DMS53 treated with DMSO at 0.1 percent for 48 hours (cell line): ENCODE measurements around the gene USP5.
"Not testable (repeated sequence)": the region's sequence is repeated elsewhere in the genome, so short reads cannot be mapped to it uniquely, and the experiment has no call there.

Source experiments
- DNase-seq: peaks from one replicate; lab custom pipeline; 2025; ENCODE audit not compliant: unreplicated experiment; lab: John Stamatoyannopoulos, UW

The USP5 gene

DNA sequence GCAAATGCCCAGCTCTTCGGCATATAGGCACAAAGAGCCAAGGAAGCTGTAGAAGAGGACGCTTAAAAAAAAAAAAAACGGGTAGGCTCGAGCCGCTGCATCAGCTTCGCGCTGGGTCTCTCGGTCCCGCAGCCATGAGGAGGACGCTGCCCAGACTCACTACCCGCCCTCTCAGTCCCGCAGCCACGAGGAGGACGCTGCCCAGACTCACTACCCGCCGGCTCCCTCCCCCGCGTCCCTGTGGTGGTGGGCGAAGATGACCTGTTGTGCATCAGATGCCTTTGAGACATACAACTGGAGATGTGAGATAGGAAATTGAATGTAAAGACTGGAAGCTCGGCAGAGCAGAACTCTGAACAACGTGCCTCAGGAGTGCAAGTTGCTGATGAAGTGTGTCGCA lies 32.6 kb downstream of the USP5 start:
- DNase-seq = no peak

DNA sequence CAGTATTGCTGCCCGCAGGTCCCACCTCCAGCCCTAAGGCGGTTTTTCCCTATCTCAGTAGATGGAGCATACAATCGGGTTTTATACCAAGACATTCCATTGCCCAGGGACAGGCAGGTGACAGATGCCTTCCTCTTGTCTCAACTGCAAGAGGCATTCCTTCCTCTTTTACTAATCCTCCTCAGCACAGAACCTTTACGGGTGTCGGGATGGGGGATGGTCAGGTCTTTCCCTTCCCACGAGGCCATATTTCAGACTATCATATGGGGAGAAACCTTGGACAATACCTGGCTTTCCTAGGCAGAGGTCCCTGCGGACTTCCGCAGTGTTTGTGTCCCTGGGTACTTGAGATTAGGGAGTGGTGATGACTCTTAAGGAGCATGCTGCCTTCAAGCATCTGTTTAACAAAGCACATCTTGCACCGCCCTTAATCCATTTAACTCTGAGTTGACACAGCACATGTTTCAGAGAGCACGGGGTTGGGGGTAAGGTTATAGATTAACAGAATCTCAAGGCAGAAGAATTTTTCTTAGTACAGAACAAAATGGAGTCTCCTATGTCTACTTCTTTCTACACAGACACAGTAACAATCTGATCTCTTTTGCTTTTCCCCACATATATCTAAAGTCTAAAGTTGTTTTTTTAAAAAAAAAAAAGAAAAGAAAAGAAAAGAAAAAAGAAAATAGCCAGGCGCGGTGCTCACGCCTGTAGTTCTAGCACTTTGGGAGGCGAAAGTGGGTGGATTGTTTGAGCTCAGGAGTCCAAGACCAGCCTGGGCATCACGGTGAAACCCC lies 34.5 kb downstream of the USP5 start:
- not testable (repeated sequence) for DNase-seq

DNA sequence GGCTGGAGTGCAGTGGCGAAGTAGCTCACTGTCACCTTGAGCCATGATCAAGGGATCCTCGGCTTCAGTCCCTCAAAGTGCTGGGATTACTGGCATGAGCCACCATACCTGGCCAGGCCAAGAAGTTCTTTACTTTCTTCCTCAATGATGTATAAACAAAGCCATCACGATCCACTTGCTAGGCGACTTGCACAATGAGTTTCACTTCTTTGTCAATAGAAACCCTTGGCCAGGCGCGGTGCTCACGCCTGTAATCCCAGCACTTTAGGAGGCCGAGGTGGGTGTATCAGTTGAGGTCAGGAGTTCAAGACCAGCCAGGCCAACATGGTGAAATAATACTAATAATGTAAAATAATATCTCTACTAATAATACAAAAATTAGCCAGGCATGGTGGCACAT lies 35.5 kb downstream of the USP5 start:
- DNase-seq = no peak

DNA sequence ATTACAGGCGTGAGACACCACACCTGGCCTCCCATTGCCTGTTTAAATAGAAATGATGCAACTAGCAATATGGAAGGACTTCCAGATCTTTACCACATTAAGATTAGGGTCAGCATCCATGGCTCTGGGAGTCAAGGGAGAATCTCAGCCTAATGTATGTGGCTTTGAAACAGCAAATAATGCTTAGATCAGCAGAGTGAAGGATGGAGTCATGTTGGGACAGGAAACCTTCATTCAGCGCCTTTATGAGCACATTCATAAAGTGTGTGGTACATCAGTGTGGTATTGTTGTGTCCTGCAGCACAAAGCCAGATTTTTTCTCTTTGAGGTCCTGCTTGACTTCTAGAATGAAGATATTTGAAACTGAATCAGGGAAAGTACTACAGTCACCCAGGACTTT lies 36.4 kb downstream of the USP5 start:
- no peak for DNase-seq

- DNase-seq = not testable (repeated sequence)
Observed at GRCh38 chr12:6888794-6889193, 36.8 kb downstream of the USP5 start.

DNA sequence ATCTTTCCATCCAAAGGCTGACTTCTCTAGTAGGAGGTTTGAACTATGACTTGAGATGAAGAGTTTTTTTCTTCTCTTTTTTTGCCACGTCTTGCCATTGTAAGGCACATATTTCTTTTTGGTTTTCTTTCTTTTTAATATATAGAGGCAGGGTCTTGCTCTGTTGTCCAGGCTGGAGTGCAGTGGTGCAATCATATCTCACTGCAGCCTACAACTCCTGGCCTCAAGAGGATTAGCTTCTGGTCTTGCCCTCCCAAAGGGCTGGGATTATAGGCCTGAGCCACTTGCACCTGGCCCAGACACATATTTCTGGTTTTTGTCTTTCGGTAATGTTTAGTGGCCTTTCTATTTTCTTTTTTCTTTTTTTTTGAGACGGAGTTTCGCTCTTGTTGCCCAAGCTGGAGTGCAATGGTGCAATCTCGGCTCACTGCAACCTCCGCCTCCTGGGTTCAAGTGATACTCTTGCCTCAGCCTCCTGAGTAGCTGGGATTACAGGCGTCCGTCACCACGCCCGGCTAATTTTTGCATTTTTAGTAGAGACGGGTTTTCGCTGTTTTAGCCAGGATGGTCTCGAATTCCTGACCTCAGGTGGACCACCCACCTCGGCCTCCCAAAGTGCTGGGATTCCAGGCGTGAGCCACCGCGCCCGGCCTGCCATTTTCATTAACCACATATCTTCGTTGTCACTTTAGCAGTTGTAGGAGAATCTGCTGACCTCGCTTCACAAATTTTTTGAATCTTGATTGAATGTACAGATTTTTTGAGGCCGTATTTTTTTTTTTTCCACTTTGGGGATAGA lies 38.0 kb downstream of the USP5 start:
- not testable (repeated sequence) for DNase-seq

- DNase-seq = peak; percentile 100
Observed at GRCh38 chr12:6890789-6891645, 39.1 kb downstream of the USP5 start.

GRCh38 chr12:6891646-6892001 lies 39.7 kb downstream of the USP5 start:
- no peak for DNase-seq

- DNase-seq = not testable (repeated sequence)
Observed at GRCh38 chr12:6892683-6893082, 40.7 kb downstream of the USP5 start.

- no peak for DNase-seq
Observed at GRCh38 chr12:6894321-6894720, 42.4 kb downstream of the USP5 start.

DNA sequence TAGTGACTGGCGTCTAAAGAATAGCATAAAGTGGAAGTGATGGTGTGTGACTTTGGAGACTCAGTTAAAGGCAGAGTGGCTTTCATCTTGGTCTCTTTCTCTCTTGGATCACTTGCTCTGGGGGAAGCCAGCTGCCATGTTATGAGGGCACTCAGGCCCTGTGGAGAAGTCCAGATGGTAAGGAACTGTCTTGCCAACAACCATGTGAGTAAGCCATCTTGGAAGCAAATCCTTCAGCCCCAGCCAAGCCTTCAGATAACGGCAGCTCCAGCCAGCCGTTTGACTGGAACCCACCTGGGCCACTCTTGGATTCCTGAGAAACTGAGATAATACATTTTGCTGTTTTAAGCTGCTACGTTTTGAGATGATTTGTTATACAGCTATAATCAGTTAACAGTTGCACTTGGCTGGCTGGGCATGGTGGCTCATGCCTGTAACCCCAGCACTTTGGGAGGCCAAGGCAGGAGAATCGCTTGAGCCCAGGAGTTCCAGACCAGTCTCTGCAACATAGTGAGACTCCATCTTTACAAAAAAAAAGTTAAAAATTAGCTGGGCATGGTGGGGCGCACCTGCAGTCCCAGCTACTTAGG lies 45.0 kb downstream of the USP5 start:
- no peak for DNase-seq

GRCh38 chr12:6899427-6899826 lies 47.5 kb downstream of the USP5 start:
- DNase-seq = no peak

DNA sequence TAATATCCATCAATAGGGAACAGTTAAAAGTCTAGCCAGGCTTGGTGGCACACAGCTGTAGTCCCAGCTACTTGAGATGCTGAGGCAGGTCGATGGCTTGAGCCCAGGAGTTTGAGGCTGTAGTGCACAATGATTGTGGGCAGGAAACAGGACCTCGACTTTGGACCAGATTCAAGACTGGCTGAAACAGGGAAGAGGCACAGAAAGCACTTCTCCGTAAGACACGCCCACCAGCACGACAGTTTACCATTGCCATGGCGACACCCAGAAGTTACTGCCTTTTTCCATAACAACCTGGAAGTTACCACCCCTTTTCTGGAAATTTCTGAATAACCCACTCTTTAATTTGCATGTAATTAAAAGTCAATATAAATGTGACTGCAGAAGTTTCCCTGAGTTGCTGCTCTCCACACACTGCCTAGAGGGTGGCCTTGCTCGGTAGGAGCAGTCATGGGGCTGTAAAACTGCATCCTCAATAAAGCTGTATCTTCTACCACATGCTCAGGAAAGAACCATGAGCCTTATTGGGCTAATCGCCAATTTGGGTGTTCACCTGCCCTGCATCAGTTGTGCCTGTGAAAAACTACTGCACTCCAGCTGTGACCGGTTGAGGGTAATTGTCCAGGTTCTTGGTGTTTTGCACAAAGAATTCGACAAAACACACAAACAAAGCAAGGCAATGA lies 48.0 kb downstream of the USP5 start:
- no peak for DNase-seq

- DNase-seq = no peak
Observed at GRCh38 chr12:6902448-6902847, 50.5 kb downstream of the USP5 start.

GRCh38 chr12:6903722-6904121 lies 51.8 kb downstream of the USP5 start:
- DNase-seq = no peak

DNA sequence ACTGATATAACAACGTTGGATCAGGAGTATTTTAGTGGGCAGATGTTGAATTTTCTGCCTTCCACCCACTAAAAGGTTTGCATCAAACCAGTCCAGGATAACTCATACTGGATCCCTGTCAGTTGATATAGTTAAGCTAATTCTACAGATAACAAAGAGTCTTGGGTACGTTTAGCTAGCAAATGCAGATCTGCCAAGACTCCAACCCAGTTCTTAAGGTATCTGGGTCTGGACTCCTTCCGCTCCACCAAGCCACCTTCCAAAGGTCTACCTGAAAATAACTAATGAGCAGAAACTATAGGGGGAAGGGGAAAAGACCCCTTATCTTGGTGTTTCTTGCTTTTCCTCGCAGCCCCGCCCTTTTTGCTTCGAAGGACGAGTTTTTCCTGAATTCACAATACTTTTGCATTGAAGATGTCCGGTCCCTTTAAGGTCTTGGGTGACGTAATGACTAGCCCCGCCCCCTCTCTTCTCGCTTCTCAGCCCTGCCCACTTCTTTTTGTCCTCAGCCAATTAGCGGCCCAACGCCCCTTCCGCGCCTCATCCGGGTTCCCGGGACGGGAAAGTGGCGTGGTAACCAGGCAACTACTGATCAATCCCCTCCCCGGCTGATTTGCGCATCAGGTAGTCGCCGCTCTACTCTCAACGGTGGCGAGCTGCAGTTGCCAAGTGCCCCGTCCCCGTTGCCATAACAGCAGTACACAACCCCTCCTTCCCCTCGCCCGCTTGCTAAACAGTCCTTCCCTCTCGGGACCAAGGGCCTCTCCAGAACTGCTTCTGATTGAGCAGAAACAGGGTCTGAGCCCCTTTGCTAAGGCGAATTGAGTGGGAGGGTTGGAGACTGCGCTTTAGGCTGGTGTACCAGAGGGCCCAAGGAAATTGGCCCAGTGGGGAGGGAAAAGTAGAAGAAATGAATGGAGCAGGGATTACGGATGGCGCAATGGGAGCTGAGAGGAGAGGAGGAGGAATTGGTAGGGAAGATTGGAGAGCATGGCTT lies 52.6 kb downstream of the USP5 start, which contains the start of gene LRRC23:
TSS of gene LRRC23 (plus strand) at position 543 of the 997 bp plus-strand sequence. CDS start 812 bp downstream, outside the sequence.
- DNase-seq = peak; percentile 99

- DNase-seq = no peak
Observed at GRCh38 chr12:6905414-6906040, 53.6 kb downstream of the USP5 start.

GRCh38 chr12:6908141-6908540 lies 56.2 kb downstream of the USP5 start:
- DNase-seq = not testable (repeated sequence)
